GM18511 (cell line): Measurements from ENCODE around the gene MAST3.

ENCODE experiments used
- ATAC-seq: cut with Tn5 transposase; IDR thresholded peaks from one replicate; pipeline ENCODE4 v1.9.1; 2021; ENCODE audit warnings: mild to moderate bottlenecking, moderate library complexity; ENCODE audit not compliant: unreplicated experiment

MAST3 gene

DNA sequence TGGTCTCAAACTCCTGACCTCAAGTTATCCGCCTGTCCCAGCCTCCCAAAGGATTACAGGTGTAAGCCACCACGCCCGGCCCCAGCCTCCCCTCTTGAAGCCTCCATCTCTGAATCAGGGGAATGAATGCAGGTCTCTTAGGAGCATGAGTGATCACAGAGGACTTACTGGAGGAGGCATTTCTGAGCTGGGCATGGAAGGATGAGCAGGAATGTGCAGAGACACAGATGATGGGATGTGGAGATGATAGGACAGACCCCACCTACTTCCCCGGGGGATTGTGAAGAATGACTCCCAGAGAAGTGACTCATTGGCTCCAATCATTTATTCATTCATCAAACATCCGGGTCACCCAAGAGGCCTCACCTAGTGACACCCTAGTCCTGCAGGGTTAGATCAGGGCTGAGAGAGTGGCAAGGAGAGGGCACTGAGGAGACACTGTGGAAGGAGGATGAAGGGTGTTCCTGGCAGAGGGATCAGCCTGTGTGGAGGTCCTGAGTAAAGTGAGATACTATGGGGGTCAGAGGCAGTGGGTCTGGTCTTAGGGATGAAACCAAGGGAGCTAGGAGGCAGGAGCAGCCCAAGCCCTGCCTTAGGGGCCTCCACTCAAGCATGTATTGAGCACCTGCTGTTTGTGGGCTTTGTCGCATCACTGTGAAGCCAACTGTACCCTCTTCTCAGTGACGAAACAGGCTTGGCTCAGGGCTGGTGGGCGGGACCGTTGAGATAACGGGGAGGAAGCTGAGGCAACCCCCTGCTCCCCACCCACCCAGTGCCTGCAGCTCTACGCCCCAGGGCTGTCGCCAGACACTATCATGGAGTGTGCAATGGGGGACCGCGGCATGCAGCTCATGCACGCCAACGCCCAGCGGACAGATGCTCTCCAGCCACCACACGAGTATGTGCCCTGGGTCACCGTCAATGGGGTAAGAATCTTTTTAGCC is 79.1 kb downstream of the MAST3 start:
- no peak for ATAC-seq

DNA sequence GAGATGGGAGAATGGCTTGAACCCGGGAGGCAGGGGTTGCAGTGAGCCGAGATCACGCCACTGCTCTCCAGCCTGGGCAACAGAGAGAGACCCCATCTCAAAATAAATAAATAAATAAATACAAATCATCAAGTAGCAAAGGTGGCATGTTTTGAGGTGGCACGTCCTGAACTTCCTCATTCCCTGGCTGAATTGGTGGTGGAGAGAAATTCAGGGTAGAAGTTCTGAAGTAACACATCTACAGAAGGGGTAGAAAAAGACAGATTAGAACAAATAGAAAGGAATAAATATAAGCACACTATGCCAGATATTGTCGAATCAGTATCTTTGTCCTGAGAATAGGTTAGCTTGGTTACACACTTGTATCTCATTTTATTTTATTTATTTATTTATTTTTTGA is 82.4 kb downstream of the MAST3 start:
- ATAC-seq, result no peak

DNA sequence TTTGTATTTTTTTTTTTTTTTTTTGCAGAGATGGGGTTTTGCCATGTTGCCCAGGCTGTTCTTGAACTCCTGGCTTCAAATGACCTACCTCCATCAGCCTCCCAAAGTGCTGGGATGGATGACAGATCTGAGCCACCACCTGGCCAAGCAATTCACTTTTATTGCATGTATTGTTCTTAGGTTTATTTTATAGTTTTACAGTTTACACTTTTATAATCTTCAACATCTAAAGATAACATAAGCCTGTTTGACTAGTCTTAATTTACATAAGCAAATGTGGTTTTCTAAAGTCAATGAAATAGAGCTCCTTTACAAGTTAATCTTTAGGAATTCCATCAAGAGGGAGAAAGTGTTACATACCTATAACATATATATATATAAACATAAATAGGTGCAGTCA is 86.0 kb downstream of the MAST3 start:
- no peak for ATAC-seq

DNA sequence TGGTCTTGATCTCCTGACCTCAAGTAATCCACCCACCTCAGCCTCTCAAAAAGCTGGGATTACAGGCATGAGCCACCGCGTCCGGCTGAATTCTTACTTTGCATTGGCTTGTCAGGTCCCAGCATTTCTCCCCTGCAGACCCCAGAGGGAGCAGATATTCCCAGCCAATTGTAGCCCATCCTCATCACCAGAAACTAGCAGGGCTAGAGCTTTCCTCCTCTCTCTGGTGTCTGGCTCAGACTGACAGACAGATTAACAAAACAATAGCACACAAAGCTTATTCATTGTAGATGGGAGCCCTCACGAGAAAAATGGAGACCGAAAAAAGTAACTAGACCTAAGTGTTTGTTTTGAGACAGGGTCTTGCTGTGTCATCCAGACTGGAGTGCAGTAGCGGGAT is 88.0 kb downstream of the MAST3 start:
- ATAC-seq, result no peak

DNA sequence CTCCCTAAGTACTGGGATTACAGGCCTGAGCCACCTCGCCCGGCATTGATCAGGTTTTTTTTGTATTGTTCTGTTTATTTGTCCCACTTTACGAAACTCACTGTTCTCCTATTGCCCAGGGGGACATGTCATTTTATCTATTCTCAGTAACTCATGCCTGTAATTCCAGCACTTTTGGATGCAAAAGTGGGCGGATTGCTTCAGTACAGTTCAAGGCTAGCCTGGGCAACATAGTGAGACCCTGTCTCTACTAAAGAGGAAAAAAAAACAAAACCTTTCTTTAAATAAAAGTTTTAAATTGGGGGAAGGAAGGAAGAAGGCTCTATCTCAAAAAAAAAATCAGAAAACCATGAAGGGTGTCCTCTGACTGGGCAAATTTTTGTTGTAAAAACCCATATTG is 92.7 kb downstream of the MAST3 start:
- no peak for ATAC-seq

DNA sequence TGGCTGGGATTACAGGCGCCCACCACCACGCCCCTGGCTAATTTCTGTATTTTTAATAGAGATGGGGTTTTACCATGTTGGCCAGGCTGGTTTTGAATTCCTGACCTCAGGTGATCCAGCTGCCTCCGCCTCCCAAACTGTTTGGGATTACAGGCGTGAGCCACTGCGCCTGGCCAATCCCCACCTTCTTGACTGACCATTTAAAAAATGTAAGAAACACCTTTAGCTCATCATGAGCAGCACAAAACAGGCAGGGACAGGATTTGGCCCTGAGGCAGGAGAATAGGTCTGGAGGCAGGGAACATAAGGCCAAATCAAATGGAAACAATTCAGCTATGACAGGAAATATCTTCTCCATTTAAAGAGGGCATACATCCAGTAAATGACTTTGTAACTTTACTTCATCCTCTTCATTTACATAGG is 94.1 kb downstream of the MAST3 start:
- no peak for ATAC-seq

DNA sequence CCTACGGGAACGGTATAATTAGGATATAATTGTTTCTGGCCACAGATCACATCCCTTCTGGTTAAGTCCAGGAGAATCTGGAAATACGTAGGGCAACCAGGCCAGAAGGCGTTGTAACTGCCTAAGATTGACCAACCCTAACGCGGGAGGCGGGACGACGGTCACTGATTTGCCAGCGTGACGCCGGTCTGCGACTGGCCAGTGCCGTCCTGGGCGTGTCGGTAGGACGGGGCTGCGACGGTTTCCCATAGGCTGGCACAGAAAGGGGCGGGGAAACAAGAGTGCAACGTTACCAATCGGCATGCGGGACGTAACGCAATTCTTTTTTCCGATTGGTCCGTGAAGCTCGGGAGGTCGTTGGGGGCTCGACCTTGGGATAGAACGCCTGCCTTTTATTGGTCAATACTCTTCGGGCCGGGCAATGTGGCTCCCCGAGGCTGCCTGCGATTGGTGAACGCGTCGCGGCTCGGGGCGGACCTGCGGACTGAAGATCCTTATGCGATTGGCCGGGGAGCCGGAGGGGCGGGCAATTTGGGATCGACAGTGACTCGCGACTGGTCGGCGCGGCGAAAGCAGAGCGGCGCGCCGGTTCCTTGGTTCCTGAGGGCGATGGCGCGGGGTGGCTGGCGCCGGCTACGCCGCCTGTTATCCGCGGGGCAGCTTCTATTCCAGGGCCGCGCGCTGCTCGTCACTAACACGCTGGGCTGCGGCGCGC is 95.3 kb downstream of the MAST3 start, which contains the start of gene MPV17L2:
Gene MPV17L2 (plus strand): TSS at position 546 of the 715 bp plus-strand sequence. CDS start 64 bp downstream, at position 610.
- peak; percentile 89 for ATAC-seq

DNA sequence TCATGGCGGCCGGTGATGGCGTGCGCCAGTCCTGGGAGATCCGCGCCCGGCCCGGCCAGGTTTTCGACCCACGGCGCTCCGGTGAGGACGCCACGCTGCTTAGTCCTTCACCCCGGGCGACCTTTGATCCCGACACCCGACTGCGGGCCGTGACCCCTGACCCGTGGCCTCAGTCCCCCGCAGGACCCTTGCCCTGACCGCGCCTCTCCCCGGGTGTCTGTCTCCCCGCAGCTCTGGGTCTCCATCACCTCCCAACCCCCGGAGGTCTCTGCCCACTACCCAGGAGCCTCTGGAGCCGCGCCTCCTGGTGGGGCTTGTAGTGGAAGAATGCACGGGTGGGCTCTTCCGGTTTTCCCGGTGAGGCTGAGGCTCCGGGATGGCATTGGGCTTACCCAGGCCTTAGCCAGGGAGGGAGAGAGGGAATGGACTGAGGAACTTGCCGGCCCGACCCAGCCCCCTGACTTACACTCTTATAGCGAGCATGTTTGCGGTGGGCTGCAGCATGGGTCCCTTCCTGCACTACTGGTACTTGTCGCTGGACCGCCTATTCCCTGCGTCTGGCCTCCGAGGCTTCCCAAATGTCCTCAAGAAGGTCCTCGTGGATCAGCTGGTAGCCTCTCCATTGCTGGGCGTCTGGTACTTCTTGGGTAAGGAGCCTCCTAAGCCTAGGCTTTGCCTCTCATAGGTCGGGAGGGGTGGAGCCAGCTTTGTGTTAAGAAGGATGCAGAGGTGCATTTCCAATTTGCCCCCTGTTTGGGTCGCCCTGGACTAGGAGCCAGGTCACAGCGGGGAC is 96.0 kb downstream of the MAST3 start:
- ATAC-seq, result no peak

DNA sequence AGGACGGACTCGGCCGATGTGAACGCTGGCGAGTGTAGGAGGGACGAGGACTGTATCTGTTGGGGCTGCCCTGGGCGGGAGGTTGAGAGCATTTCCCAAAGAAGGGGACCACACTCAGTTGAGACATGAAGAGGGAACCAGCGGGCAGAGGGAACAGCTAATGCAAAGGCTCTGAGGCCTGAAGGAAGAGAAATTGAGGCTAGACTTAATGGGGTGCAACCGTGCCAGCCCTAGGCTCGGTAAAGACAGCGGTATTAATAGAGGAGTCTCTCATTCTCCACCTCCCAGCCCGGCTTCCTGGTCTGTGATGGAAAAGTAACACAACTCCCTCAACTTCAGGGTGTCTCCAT is 96.6 kb downstream of the MAST3 start:
- ATAC-seq, result no peak

DNA sequence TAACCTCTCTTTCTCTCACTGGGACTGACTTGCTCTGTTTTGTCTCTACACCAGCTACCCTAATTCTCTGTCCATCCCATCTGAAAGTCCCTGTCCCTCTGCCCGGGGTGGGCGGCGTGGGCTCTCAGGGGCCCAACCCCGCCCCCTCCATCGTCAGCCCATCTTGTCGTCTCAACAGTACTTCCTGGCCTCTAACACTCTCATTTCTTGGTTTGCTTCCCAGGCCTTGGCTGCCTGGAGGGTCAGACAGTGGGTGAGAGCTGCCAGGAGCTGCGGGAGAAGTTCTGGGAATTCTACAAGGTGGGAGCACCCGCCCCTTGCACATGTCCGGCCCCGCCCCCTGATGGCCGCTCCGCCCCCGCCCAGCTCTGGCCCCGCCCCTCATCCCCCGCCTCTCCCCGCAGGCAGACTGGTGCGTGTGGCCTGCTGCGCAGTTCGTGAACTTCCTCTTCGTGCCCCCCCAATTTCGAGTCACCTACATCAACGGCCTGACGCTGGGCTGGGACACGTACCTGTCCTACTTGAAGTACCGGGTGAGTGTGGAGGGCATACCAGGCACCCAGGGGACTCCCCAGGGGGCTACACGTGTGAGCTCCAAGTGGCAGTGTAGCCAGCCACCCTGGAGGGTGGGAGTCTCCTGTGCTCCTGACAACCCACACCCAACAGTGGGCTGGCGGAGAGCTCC is 97.1 kb downstream of the MAST3 start:
- ATAC-seq, result no peak

DNA sequence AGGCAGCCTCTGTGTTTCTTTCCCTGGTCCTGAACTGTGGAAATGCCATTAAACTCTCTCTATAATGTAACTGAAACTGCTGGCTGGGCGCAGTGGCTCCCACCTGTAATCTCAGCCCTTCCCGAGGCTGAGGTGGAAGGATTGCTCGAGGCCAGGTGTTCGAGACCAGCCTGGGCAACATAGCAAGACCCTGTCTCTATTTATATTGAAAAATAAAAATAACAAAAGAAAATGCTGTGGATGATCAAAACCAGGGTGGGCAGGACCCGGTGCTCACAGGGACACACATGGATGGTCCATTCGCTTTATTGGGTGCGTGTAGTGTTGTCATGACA is 98.9 kb downstream of the MAST3 start:
- no peak for ATAC-seq

DNA sequence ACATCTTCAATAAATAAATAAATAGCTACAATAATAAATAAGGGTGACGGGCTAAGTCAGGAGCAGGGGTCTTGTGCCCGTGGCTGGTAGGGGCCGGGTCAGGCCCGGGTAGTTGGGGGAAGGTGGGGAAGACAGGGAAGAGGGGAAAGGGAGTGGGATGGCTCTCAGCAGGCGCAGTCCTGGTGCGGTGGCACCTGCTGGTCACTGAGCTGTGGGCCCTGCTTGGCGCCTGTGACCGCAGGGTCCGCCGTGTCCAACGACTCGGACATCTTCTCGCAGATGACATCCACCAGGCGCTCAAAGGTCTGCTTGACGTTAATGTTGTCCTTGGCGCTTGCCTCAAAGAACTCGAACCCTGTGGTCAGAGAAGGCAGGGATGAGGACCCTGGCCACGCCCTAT is 99.7 kb downstream of the MAST3 start:
- ATAC-seq, result no peak

DNA sequence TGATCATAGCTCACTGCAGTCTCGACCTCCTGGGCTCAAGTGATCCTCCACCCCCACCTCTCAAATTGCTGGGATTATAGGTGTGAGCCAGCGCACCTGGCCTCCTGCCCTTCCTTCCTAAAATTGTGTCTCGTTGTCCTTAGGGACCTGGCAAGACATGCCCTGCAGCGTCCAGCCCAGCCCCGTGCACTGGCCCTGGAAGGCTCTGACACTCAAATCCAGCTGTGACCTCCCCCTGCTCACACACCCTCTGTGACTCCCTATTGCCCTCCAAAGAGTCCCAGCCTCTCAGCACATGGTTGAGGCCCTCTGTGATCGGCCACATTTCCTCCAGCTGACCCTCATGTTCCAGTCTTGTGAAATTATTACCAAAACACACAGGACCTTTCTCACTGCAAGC is 100.4 kb downstream of the MAST3 start:
- no peak for ATAC-seq

DNA sequence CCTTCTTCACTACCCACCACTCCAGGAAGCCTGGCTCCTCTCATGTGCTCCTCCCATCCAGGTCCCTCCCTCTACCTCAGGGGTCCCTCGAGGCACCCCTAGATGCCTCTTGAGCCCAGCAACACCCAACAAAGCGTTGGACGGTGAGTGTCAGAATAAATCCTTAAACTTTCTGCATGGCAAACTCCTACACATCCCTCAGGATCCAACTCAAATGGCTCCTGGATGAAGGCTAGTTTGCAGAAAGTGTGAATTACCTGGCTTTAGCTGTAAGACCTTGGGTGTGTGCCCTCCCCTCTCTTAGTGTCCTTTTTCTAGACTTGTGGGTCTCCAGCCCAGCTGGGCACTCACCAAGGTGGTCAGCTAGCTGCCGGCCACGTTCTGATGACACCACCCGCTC is 100.8 kb downstream of the MAST3 start:
- no peak for ATAC-seq
